GM12874 (cell line): ENCODE results near the gene ADD1.

ENCODE experiments used
- CTCF ChIP-seq: IDR thresholded peaks from 2 replicates; pipeline ENCODE4 v1.5.1; 2011; ENCODE audit warnings: low read depth, mild to moderate bottlenecking, control low read depth, low read length, moderate library complexity; ENCODE audit not compliant: insufficient read depth

The ADD1 gene

GRCh38 chr4:2908686-2909085, 65.0 kb downstream of the ADD1 start:
- TF ChIP-seq CTCF, result no peak

- TF ChIP-seq CTCF, result no peak
Measured at GRCh38 chr4:2909583-2909982, 65.9 kb downstream of the ADD1 start.

- TF ChIP-seq CTCF, result no peak
Measured at GRCh38 chr4:2910409-2910808, 66.8 kb downstream of the ADD1 start.

- no peak for TF ChIP-seq CTCF
Measured at GRCh38 chr4:2911868-2912267, 68.2 kb downstream of the ADD1 start.

GRCh38 chr4:2913168-2913567, 69.5 kb downstream of the ADD1 start:
- no peak for TF ChIP-seq CTCF

- TF ChIP-seq CTCF, result no peak
Measured at GRCh38 chr4:2914256-2915126, 70.8 kb downstream of the ADD1 start.

GRCh38 chr4:2915789-2916188, 72.1 kb downstream of the ADD1 start:
- no peak for TF ChIP-seq CTCF
